ENCODE results near the gene USP38.
"Not testable (repeated sequence)": the region's sequence is repeated elsewhere in the genome, so short reads cannot be mapped to it uniquely, and the experiment has no call there.

Gene USP38

GRCh38 chr4:143184503-143185252 lies at the start of gene USP38:
USP38 (plus strand) TSS chr4:143184917; CDS start chr4:143185451, 534 bp downstream.
- DNase-seq (ENCODE audit: low spot score), result peak; percentile 85
- TF ChIP-seq CTCF (IDR thresholded peaks at IDR 0.05; ENCODE audit: extremely low read depth, insufficient read depth, missing control alignments), result no peak
- in situ Hi-C loops (cut with MboI; ENCODE audit: low pct_unique_long_range_greater_than_20kb, low sequenced_read_pairs, unreplicated experiment), result no loop called here

- no peak for TF ChIP-seq CTCF (IDR thresholded peaks at IDR 0.05; ENCODE audit: extremely low read depth, insufficient read depth, missing control alignments)
- no peak for DNase-seq (ENCODE audit: low spot score)
- in situ Hi-C loops (cut with MboI; ENCODE audit: low pct_unique_long_range_greater_than_20kb, low sequenced_read_pairs, unreplicated experiment), result no loop called here
These were observed 49.4 kb upstream of the USP38 start for GRCh38 chr4:143135358-143135757.

- no peak for DNase-seq (ENCODE audit: low spot score)
- no peak for TF ChIP-seq CTCF (IDR thresholded peaks at IDR 0.05; ENCODE audit: extremely low read depth, insufficient read depth, missing control alignments)
- in situ Hi-C loops (cut with MboI; ENCODE audit: low pct_unique_long_range_greater_than_20kb, low sequenced_read_pairs, unreplicated experiment), result no loop called here
These were observed 44.0 kb upstream of the USP38 start for GRCh38 chr4:143140696-143141095.

- DNase-seq (ENCODE audit: low spot score), result no peak
- in situ Hi-C loops (cut with MboI; ENCODE audit: low pct_unique_long_range_greater_than_20kb, low sequenced_read_pairs, unreplicated experiment), result no loop called here
- TF ChIP-seq CTCF (IDR thresholded peaks at IDR 0.05; ENCODE audit: extremely low read depth, insufficient read depth, missing control alignments), result no peak
These were observed 36.2 kb upstream of the USP38 start for GRCh38 chr4:143148521-143148920.

GRCh38 chr4:143156853-143157252 lies 27.9 kb upstream of the USP38 start:
- in situ Hi-C loops (cut with MboI; ENCODE audit: low pct_unique_long_range_greater_than_20kb, low sequenced_read_pairs, unreplicated experiment), result no loop called here
- no peak for DNase-seq (ENCODE audit: low spot score)
- no peak for TF ChIP-seq CTCF (IDR thresholded peaks at IDR 0.05; ENCODE audit: extremely low read depth, insufficient read depth, missing control alignments)

- in situ Hi-C loops (cut with MboI; ENCODE audit: low pct_unique_long_range_greater_than_20kb, low sequenced_read_pairs, unreplicated experiment), result no loop called here
- no peak for DNase-seq (ENCODE audit: low spot score)
- no peak for TF ChIP-seq CTCF (IDR thresholded peaks at IDR 0.05; ENCODE audit: extremely low read depth, insufficient read depth, missing control alignments)
These were observed 21.1 kb upstream of the USP38 start for GRCh38 chr4:143163614-143164013.

GRCh38 chr4:143166722-143167121 lies 18.0 kb upstream of the USP38 start:
- in situ Hi-C loops (cut with MboI; ENCODE audit: low pct_unique_long_range_greater_than_20kb, low sequenced_read_pairs, unreplicated experiment); DNase-seq (ENCODE audit: low spot score): not testable (repeated sequence)

All from GM13977 (cell line).